Kasumi-1 (cell line): ENCODE data around the gene BLVRA.

Experiments
- DNase-seq, 2 experiments: peaks; one replicate each; lab custom pipeline; 2025; lab: John Stamatoyannopoulos, UW

Gene BLVRA

DNA sequence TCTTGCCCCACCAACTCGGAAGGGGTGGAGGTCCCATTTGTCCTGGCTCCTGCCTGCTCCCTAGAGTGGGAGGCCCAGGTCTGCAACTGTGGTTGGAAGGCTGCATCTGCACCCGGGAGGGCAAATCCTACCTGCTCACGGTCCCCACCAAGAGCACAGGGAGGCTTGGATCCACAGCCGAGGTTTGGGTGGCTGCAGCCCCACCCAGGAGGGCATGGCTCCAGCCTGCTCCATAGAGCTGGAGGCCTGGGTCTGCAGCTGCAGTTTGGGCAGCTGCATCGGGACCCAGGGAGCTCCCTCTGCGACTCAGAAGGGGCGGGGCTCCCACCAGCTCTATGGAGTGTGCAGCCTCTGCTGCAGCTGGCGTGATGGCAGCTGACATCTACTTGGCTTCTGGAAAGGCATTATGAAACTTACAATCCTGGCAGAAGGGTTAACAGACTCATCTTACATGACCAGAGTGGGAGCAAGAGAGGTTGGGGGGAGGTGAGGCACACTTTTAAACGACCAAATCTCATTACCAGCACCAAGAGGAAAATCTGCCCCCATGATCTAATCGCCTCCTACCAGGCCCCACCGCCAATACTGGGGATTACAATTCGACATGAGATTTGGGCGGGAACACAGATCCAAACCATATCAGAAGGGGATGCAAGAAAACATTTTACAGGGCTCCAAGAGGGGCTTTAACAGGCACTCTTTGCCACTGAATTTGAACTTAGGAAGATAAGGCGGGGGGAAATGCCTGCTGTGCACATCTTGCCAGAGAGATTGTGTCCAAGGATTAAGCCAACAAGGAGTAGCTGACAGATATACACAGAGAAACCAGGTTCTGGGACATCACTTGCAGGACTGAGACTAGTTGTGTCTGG, 8.2 kb upstream of the BLVRA start:
- no peak for DNase-seq

DNA sequence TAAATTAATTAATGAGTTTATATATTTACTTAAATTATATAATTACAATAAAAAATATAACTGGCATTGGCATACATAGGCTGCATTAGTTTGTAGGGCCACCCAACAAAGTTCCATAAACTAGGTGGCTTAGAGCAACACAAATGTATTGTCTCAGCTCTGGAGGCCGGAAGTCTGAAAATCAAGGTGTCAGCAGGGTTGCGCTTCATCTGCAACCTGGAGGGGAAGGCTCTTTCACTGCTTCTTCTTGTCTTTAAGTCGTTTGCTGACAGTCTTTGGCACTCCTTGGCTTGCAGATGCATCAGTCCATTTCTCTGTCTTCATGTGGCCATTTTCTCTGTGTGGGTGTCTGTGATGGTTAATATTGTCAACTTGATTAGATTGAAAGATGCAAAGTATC, 6.1 kb upstream of the BLVRA start:
- no peak for DNase-seq

DNA sequence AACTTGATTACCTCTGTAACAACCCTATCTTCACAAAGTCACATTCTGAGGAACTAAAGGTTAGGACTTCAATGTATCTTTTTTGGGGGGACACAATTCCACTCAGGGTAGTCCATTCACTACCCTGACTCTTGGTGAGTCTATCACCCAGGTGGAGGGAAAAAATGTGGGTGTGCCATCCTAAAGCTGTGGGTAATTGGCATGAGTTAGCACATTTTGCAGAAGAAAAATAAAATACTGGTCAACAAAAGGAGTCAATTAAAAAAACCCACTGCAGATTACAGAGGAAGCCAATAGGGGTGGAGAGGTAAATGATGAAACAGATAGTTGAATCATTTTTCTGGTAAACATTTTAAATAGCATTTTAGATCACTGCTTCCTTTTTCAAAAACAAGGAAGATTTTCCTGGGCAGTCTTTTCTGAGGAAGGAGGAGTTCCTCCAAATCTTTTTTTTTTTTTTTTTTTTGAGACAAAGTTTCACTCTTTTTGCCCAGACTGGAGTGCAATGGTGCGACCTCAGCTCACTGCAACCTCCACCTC, 5.1 kb upstream of the BLVRA start:
- no peak for DNase-seq

DNA sequence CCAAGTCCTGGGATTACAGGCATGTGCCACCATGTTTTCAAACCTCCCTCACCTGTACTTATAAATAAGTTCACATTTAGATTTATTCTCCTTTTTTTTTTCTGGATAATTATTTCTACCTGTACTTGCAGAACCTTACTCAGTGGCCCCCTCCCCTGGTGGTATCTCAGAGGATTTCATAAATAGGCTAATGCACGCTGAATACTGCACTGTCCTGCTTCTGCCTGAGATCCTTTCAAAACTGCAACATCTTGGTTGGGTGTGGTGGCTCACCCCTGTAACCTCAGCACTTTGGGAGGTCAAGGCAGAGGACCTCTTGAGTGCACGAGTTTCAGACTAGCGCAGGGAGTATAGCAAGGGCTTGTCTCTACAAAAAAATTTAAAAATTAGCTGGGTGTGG, 4.6 kb upstream of the BLVRA start:
- DNase-seq: no peak

DNA sequence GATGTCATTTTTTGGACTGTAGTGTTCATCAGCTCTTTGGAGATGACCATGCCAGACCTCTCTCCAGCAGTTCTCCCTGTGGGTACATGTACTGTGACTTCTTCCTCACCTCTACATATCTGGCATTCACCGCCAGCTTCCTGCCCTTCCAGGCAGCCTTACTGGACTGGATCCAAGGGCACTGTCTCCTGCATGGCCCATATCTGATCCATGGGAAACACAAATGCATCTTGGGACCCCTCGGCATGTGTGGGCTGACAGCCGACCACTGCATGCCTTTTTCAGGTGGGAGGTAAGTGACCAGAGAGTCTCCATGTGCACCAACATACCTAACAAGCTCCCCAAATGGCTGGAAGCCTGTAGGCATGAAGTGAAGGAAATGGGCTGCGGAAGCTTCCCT, 3.9 kb upstream of the BLVRA start:
- DNase-seq: no peak

DNA sequence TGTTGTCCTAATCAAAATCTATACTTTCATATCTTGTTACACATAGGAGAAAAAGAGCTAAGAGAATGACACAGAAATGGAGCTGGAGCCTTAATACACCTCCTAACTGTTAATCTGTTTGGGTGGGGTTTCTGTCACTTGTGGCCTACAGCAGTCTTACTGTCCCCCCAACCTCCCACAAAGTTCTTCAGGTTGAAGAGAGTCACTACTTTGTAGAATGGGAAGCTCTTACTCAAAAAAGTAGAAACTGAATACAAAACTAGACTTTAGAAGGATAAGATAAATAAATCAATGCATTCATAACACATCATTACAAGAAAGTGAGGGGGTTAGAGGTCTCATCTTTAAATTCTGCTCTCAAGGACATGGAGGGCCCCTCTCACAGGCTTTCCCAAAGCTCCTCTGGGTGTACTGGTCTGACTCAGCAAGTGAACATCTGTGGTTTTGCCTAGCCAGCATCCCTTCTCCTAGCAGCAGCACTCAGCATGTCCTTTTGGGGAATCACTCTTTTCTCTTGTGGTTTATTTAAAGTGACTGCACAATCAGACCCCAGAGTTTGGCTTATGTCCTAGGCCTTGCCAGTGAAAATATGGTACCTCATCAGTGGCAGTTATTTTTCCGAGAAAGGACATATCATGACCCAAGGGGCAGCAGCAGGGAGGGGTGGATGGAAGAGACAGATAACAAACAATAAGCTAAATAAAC, 2.0 kb upstream of the BLVRA start:
- peak; percentile 26 to 27 for DNase-seq

DNA sequence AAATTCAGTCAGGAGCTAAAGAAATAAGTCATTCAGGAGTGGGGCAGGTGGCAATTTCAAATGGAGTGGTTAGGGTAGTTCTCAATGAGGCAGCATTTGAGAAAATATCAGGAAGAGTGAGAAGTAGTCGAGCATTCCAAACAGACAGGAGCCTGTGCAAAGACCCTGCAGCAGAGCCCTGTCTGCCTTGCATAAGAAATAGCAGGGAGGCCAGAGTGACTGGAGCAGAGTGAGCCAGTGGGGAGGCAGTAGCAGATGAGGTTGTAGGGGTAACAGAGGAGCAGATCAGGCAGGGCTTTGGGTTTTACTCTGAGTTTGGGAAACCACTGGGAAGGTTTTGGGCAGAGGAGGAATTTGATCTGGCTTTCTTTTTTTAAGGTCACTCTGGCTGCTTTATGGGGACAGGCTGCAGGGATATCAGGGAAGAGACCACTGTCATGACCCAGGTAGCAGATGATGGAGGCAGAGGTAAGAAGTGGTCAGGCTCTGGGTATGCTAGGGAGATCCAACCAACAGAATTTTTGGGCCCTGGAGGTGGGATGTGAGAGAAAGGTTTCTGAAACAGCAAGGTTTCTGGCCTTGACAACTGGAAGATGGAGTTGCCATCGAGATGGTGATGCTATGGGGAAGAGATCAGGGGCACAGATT, 1.3 kb upstream of the BLVRA start:
- DNase-seq: no peak

DNA sequence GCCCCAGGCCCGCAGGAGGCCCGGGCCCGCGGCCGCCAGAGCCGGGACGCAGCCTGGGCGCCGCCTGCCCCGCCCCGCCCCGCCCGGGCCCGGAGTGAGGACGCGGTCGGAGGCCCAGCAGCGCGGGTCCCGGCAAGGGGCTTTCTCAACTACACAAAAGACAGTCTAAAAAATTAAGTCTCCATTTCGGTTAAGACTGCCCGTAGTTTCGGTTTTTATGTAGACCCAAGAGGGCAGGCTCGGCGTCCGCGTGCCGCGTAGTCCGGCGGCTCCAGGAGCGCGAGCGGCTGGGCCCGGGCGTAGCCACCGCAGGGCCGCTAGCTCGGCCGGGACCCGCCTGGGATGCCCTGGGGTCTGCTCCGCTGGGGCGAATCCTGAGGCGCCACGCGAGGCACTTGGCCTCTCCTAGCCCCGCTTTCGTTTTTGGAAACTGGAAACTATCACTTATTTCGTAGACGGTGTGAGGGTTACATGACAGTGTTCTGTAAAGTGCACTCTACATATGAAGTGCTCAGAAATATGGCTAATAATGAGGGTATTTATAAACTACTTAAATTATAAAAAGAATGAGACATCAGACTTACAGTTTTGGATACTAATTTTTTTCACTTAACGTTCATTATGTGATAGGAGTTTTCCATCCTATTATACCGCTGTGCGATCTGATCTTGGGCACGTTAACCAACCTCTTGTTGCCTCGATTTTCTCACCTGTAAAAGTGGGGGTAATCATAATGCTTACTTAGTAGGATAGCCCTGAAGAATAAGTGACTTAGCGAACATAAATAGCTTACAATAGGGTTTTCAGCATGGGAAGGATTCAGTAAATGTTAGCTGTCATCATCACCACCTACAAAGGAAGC, 573 bp downstream of the BLVRA start:
- peak; percentile 28 to 49 for DNase-seq

DNA sequence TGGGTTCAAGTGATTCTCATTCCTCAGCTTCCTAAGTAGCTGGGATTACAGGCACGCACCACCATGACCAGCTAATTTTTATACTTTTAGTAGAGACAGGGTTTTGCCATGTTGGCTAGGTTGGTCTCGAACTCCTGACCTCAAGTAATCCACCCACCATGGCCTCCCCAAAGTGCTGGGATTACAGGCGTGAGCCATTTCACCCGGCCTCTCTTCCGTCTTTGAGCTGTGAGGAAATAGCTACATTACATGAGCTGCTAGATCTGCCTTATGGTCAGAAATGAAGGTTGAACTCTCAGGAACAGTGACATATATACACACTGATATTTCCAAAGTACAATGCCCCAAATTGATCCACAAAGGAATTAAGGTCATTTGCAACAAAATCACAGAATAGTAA, 2.4 kb downstream of the BLVRA start:
- no peak for DNase-seq

DNA sequence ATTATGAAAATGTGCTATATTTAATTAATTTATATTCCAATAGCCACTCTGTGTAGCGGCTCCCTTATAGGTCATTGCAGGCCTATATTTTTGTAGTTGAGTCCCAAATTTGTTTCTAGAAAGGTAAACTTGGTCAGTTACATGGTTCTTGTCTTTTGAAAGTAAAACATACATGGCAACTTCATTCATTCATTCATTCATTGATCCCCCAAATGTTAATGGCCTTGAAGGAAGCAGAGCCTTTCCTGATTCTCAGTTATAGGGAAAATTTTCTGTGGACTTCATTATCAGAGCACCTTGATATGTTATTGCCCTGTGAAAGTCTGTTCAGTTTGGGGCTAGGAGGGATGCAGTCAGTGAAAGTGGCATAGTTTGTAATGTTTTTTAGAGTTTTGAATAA, 2.9 kb downstream of the BLVRA start:
- no peak for DNase-seq

DNA sequence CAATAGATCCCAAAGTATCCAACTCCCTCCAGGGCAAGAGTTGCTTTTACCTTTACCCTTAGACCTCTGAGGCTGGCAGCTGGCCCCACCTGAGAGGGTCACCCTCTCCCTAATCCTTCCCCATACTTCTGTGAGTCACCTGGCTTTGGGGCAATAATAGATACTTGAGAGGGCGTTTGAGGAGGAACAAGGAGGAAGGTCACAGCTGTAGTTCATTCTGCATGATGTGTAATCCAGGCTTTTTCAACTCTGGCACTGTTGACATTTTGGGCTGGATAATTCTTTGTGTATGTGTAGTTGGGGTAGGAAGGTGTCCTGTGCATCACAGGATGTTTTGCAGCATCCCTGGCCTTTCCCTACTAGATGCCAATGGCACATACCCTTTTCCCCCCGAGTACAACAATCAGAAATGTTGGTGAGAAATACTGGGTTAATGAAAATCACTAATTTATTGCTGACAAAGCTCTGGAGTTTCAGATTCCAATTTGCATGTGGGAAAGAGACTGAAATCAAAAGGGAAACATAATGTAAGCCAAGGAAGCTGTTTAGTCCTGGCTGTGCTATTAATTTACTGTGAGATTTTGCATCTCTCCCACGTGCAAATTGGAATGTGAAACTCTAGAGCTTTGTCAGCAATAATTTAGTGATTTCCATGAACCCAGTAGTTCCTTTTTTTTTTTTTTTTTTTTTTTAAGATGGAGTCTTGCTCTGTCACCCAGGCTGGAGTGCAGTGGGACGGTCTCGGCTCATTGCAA, 3.6 kb downstream of the BLVRA start:
- DNase-seq: no peak

DNA sequence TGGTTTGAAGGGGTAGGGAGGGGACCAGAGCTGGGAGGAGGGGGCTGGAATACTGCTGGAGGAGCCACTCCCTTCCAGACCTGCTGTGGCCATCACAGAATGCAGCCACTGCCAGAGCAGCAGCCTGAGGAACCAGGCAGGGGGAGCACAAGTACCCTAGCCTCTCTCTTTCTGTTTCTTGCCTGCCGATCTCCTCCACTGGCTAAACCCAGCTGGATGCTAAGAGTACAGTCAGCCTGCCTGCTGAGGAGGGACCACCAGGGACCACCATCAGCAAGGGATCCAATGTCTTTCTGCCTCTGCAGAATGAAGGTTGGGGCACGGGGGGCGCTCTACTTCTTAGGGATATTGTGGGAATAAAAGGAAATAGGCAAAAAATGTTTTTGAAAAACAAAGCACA, 4.7 kb downstream of the BLVRA start:
- no peak for DNase-seq

DNA sequence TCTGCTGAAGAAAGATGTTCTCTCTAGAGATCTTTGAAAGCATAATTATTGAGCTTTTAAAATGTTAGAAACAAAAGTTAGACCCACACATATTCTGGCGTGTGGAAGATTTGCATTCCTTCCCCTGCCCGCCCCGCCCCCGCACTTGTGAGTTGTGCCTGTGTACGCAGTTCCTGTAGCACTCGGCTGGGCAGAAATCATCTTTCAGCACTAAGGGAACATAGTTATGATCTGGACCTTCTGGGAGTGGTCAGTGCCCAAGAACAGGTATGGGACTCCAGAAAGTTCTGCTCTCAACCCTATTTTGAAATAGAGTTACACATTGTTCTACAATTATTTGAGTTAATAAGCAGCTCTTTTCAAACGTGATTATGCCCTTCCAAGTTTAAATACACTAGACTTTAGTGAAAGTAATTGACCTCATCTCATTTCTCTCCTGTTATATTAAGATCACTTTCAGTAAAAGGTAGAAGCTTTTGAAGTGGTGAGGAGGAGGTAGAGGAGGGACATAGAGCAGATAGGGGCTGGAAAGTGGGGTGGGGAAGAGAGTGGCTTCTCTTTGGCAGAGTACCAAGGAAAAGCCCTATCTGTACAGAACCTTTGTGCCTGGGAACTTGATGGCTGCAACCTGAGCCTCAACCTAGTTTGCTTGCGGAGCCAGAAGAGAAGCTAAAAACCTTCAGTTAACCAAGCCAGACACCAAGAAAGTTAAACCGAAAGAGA, 5.7 kb downstream of the BLVRA start:
- DNase-seq: peak; percentile 22 to 26

DNA sequence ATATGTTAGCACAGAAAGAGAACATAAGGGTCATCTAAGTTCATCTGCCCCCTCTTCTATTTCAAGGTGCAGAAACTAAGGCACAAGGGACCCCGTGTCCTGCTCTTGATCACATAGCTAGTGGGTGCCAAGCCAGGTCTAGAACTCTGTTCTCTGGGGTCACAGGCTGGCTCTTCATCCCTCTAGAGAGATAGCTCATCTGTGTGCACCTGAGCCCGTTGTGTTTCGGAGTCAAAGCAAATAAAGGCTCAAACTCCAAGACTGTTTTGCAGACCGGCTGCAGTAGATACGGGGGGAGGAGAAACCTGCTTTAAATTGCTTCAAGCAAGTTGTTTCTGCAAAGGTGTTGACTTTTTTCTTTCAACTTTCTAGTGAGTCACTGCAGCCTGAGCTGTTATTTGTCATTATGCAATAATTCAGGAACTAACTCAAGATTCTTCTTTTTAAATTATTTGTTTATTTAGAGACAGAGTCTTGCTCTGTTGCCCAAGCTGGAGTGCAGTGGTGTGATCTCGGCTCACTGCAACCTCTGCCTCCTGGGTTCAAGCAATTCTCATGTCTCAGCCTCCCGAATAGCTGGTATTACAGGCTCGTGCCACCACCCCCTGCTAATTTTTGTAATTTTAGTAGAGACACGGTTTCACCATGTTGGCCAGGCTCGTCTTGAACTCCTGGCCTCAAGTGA, 6.5 kb downstream of the BLVRA start:
- DNase-seq: no peak

DNA sequence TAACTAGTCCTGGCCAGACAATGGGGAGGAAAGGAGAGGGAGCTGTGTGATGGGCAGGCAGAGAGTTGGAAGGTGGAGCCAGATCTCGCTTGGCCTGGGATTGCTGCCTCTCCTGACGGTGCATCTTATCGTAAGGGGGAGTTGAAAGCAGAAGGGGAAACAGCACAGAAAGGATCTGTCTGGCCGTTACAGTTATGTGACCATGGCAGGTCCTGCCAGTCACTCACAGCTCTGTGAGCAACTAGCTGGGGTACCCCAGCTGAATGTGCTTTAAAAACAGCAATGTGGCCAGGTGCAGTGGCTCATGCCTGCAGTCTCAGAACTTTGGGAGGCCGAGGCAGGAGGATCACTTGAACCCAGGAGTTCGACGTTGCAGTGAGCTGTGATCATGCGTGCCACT, 8.1 kb downstream of the BLVRA start:
- no peak for DNase-seq

DNA sequence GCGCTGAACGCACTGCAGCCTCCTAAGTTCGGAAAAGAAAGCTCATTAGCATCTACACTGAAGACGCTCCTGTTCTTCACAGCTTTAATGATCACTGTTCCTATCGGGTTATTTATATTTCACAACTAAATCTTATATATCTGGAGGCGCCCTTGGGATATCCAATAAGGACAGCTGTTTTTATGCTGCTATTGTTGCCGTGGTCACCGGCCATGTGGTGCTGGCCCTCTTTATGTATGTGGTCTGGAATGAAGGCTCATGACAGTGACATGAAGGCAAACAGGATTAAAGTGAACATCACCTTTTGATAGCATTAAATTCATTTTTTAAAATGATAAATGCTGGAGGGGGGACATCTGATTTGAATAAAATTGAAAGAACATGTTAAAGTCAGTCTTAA, 8.8 kb downstream of the BLVRA start:
- no peak for DNase-seq

DNA sequence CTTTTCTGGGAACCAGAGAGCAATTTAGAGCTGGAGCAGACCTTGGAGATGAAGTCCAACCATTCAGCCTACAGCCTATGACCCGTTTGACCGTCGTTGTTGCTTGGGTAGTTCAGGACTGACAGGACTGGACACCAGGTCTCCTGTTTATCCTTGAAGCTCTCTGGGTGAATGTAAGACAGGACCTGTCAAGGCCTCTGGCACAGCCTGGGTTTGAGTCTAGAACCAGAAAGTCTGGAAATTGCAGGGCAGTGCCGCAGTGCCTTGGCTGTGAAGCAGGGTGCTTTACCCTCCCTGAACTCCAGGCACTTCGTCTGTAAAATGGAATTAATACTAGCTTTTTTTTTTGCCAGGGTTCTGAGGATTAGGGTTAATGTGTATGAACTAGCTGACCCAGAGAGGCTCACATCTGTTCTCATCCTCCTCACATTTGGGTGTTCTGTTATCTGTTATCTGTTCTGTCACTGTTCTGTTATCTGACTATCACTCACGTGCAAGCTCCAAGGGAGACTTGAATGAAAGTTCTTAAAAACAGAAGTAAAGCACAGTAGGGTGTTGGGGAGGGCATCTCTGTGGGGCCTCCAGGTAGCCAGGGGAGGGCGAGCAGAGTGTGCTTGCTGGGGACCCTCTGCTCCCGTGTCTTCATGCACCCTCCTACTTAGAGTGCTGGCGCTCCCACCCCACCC, 9.9 kb downstream of the BLVRA start:
- no peak for DNase-seq

DNA sequence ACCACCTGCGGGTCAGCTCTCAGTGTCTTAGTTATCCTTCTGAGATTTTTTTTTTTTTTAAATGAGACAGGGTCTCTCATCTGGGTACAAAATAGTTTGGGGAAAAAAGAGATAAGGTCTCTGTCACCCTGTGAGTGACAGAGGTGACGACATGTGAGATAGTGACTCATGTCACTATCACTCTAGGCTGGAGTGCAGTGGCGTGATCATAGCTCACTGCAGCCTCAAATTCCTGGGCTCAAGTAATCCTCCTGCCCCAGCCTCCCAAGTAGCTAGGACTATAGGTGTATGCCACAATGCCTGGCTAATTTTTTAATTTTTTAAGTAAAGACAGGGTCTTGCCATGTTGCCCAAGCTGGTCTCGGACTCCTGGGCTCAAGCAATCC, 10.4 kb downstream of the BLVRA start:
- no peak for DNase-seq

DNA sequence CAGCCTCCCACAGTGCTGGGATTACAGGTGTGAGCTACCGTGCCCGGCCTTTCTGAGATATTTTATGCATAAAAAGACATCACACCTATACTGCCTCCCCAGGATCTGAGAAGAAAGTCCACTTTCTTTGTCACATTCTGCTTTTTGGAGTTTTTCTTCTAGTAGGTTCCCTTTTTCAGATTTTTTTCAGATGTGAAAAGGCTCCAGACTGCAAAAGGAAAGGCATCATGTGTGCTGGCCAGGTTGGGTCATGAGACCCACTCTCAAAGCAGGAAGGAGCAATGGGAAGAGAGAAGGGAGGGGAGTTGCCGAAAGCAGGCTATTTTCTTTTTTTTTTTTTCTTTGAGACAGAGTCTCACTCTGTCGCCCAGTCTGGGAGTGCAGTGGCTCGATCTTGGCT, 10.8 kb downstream of the BLVRA start:
- no peak for DNase-seq
